ENCODE results near the gene LMX1B.

Gene LMX1B

DNA sequence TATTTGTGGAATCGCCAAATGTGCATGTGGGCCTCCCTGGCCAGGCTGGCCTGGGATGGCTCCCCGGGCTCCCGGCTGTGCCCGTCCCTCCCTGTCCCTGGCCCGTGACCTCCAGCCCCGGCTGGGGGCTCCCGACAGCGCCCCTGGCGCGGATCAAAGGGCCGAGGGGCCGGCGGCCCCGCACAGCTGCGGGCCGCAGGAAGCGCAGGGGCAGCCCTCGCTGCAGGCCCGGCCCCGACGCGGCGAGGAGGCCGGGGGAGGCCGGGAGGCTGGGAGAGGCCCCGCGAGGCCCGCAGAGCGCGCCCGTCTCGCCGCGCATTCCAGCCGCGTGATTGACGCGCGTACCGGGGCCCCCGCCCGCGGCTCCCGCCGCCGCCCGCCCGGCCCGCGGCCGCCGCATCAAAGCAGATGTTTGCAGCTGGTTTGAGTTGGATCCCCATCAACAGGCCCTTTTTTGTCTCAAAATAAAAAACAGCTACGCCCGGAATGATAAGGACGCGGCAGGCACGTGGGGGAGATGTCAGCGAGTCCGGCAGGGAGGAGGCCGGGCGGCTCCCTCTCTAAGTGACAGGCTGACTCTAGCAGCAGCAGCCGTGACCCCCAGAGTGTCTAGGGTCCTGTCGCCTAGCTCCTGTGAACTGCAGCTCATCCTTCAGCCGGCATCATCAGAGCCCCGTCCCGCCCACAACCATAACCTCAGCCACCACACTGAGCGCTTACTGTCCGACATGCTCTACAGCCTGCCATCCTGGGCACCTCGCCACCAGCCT, 69.4 kb downstream of the LMX1B start:
- DNase-seq: no peak

DNA sequence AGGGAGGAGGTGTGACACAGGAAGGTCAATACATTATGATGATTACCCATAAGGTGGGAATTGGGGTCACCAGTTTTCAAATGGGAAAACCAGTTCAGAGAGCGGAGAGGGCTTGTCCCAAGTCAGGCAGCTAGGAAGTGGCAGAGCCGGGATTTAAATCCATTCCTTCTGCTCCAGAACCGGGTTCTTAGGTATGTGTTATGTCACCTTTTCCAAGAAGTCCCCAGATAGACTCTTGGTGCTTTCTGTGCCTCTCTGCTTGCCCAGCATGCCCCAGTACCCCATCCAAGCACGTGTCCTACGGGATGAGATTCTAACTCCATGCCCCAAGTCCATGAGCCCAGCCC, 69.9 kb downstream of the LMX1B start:
- no peak for DNase-seq

DNA sequence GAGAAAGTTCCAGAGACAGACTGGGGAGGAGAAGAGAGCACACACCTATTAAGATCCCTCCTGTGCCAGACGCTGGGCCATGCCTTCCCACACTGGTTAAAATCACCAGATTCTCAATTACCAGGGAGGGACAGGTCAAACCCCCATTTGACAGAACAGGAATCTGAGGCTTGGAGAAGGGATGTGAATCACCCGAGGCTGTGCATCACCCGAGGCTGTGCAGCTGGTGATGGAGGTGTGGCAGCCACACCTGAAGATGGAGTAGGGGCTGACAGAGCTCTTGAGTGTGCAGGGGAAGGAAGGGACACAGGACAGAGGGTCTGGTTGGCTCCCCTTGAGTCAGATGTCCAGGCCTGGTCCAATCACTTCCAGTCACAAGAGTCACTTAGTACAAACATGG, 70.6 kb downstream of the LMX1B start:
- no peak for DNase-seq

DNA sequence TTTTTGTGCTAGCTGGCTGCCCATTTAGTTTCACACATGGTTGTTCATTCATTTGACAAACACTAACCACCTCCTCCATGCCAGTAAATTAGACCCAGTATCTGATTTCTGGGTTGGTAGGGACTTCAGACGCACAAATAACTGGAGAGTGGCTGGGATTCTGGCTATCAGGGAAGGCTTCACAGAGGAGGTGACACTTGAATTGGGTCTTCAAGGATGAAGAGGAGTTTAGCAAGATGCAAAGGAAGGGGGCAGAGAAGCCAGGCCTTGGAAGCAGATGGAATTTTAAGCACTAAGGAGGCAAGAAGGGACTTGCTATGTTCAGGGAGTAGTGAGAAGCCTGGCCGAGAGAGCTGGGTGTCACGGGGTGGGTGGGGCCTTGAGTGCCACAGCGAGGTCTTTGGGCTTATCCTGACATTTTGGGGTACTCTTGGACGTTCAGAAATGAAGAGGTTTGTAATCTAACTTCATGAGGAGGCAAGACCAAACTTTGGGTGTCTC, 71.3 kb downstream of the LMX1B start:
- no peak for DNase-seq

DNA sequence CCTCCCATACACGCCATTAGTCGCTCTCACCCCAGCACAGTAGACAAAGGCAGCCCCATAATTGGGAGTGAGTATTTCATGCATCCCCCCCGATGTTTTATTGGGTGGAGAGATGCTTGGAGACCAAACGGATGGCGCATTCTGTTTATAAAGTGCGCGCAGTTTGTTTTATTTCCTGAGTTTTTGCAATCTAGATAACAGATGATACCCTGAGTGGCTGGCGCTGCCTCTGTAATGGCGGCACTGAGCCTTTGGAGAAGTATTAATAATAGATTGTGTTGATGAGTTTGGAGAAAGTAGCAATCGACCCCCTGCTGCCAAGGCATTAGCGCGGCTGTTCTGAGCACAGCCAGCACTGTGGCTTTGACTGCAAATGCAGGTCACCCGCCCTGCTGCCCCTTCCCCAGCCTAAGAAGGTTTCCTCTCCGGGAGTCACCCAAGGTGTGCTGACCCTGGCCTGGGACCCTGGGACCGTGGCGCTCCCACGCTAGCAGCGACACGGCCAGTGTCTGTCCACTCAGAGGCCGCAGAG, 74.3 kb downstream of the LMX1B start:
- DNase-seq: no peak

- DNase-seq: no peak
Measured at GRCh38 chr9:126688617-126689016, 74.9 kb downstream of the LMX1B start.

DNA sequence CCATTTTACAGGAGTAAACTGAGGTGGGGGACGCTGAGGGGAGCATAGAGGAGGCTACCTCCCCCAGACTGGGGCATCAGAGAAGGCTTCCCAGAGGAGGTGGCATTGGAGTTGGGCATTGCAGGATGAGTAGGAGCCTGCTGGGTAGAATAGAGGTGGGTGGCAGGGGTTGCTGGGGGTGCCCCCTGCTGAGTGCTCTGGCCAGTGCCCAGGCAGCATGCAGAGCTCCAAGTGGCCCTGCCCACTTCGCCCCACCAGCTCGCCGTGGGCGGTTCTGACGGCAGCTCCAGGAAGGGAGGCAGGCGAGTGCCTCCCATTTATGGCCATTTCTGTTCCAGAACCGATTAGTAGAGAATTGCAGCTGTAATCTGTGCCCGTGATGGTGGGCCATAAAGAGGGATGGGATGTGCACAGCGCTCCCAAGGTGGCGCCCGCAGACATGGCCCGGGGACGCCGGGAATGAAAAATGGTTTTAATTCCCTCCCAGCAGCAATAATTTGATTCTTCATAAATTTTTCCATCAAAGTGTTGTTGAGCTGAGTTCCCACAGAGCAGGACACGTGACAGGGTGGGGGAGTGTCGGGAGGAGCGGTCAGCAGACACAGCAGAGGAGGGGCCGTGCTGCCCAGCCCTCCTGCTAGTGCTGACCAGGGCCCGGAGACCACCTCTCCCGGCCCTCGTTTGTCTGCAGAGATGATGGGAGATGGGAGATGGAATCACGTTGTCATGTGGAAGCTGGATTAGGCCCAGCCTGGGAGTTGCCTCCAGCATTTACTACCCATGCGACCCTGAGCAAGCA, 75.5 kb downstream of the LMX1B start:
- DNase-seq: no peak

GRCh38 chr9:126690431-126691051, 76.8 kb downstream of the LMX1B start:
- peak; percentile 50 for DNase-seq

DNA sequence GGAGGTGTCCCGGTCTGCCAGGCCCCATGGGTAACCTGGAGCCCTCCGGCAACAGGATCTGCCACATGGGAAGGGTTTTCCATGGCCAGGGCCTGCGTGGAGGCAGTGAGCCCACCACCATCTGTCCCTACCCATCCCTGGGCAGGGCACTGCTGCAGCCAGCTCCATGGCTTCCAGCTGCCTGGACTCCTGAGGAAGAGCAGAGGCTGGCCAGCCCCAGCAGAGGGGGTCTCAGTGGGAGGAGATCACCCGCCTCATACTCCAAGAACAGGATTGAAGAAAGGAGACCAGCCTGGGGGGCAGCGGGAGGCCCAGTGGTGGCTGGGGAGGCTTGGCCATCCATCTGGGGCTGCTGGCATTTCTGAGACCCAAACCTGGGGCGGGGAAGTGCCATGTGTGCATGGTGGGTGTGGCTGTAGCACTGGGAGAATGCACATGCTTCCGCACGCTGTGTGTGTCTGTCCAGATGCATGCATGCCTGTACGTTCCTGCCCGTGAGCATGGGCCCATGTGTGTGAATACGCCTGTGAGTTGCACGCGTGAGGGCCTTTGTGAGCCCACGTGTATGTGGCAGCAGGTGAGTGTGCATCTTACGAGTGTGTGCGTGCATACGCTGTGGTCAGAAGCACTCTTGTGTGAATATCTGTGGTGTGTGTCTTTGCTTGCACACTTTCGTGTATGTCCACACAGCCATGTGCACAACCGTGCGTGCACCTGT, 78.5 kb downstream of the LMX1B start:
- DNase-seq: no peak

DNA sequence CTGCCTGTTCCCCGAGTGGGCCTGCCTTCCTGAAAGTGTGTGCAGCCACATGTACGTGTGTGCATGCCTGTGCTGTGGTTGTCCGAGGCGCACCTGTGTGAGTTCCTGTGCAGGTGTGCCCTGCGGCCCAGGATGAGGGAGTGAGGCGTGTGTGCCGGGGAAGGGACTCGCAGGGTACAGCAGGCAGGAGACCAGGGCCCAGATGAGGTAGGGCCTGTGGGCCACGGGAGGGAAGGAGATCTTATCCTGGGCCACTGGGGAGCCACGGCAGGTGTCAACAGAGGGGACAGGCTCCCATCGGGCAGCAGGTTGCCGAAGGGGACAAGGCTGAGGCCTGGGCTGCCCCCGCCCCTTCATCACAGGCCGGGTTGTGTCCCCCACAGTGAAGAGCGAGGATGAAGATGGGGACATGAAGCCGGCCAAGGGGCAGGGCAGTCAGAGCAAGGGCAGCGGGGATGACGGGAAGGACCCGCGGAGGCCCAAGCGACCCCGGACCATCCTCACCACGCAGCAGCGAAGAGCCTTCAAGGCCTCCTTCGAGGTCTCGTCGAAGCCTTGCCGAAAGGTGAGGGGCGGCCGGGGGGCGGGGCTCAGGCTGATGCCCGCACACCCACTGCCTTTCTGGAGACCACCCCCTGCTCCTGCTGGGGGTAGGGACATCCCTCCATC, 79.2 kb downstream of the LMX1B start:
- no peak for DNase-seq

GRCh38 chr9:126693428-126693944, 79.8 kb downstream of the LMX1B start:
- DNase-seq: no peak

- DNase-seq: no peak
Measured at GRCh38 chr9:126694206-126695081, 80.7 kb downstream of the LMX1B start.

DNA sequence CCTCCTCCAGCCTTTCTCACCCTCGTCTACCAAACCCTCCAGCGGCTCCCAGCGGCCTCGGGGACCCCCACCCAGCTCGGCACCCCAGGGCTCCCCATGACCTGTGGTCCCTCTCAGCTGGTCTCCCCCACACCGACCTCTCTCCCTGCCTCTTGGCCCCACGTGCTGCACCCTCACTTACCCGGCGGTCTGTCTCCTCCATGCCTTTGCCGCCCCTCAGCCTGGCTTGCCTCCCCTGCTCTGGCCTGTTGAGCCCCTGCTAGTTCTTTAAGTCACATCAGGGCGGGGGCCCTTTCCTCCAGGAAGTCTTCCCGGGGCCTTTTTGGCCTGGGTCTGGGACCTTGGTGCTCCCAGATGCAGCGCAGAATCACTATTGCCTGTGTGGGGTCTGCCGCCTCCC, 81.5 kb downstream of the LMX1B start:
- DNase-seq: no peak

DNA sequence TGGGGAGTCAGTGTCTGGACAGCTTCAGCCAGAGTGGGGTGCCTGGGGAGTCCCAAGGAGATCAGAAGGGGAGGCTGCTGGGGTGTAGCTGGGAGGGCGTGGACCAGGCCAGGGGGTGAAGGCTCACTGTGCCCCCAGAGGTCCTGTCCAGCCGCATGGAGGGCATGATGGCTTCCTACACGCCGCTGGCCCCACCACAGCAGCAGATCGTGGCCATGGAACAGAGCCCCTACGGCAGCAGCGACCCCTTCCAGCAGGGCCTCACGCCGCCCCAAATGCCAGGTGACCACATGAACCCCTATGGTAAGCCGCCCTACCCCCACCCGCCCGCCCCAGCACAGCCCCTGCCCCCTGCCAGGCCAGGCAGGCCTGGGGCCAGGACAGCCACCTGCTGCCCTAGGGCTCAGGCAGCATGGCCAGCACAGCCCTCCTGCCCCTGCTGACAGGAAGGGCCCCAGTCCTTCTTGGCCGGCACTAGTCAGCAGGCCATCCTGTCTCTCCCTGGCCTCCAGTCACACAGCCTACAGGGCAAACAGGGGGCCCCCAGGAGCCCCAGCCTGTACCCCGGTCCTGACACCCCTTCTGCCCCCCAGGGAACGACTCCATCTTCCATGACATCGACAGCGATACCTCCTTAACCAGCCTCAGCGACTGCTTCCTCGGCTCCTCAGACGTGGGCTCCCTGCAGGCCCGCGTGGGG, 82.1 kb downstream of the LMX1B start:
- DNase-seq: no peak

DNA sequence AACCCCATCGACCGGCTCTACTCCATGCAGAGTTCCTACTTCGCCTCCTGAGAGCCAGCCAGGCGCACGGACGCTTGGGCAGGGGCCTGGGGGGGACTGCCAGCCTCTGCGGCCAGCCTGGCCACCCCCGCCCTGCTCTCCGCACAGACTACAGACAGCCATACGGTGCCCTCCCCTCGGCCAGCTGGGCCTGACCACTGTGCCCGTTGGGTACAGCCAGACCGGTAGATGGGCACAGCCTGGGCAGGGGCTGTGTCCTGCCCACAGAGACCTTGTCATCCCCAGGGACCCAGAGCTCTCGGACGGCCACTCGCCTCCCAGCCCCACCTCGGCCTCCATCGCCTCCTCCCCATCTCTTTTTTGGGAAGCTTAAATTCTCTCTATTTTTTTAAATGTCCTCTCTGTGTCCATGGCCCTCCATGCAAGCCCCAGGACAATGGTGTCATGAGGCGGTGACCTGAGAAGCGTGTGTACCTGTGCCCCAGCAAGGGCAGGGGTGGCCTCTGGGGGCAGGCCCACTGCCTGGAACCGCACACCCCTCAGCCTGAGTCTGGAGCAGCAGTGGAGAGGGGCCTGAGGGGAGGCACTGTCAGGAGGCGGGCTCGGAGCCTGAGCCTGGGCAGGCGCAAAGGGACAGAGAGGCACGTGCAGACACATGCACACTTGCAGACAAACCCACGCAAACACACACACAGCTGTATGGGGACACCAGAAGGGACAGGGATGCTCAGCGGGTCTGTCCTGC, 82.8 kb downstream of the LMX1B start:
- DNase-seq: no peak

DNA sequence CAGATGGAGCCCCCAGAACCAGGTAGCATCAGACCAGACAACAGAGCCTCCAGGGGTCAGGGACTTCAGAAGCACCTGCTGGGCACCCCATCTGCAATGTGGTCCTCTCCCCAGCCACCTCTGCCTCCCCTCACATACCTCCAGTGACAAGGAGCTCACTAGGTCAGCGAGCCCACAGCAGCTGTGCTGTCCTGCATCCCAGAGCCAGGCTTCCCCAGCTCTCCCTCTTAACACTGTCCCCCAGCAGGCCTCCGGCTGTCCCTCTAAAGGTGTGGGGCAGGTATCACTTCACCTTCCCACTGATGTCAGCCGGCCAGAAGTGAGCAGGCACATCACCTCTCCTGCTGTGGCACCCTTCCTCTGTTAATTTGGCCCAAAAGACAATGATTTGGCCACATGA, 83.6 kb downstream of the LMX1B start:
- DNase-seq: no peak

DNA sequence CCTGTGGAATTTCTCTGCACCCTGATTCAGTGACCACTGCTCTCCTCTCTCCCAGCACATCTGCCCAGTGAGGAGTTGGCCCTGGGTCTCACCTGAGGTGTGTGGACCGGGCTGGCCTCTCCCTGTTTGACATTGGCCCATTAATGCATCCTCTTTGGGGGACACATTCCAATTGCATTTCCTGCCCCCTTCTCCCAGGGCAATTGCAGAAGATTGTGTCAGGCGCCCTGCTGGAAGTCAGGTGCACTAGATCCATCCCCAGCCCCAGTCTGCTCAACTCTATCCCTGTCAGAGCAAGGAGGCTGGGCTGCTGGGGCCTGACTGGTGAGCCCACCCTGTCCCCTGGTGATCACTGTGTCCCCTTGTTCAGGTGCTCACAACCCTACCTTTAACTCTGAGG, 84.5 kb downstream of the LMX1B start:
- DNase-seq: no peak

- DNase-seq: no peak
Measured at GRCh38 chr9:126698756-126699155, 85.0 kb downstream of the LMX1B start.

- DNase-seq: no peak
Measured at GRCh38 chr9:126699401-126699881, 85.7 kb downstream of the LMX1B start.
